ENCODE results near the gene IMPDH2.

The IMPDH2 gene

DNA sequence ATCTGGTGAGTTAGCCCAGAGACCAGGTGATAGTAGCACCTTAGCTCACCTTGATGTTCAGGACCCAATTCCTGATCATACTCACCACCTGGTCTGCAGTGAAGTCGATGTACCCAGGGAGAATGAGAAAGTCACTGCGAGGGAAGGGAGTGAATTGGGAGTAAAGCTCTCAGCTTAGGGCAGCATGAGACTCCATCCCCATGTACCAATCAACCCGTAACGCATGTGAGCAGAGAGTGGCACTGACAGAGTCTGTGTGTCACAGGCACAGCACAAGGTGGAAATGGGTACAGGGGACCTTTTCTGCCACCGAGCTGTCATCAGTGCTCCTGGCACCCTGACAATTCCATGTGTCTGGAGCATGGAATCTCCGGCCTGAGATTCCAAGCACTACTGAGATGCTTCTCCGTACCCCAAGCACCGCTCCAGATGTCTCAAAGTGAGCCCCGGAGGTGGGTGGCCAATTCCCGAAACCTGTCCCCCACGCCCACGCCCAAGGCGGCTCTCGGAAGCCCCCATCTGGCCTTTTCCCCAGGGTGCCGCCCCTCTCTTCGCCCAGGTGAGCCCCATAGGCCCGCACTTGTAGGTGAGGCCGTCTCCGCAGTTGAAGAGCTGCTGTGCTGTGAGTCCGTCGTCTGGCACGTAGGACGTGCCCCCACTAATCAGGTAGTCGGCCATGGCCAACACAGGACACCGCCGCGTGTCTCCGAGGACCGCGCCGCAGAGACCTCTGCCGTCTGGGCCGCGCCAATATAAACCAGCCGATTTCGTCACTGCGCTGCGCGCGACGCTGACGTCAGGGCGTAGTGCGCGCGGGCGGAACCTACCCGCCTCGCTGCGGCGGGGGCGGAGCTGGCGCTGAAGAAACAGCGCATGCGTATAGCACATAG is at the start of gene IMPDH2:
Gene IMPDH2 (minus strand): TSS at position 726 of the 890 bp plus-strand sequence. CDS start 48 bp downstream, at position 678.
- DNase-seq: peak; percentile 12 to 92 (median 86)

DNA sequence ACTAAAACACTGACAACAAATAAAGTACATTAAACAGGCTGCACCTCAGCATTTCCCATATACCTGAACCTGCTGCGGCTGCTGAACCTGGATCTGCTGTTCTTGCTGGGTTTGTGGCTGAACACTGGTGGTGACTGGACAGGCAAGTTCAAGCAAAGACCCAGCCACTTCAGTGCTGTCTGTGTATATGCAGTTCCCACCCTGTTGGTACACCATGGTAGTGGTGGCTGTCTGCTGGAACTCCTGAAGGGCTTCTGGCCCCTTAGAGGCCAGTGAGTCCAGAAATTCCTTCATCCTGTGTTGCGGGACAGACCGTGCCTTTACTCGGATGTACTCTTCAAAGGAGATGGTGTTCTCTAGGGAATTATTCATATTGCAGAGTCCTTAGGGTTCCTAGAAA is 47.4 kb upstream of the IMPDH2 start:
- DNase-seq: no peak

DNA sequence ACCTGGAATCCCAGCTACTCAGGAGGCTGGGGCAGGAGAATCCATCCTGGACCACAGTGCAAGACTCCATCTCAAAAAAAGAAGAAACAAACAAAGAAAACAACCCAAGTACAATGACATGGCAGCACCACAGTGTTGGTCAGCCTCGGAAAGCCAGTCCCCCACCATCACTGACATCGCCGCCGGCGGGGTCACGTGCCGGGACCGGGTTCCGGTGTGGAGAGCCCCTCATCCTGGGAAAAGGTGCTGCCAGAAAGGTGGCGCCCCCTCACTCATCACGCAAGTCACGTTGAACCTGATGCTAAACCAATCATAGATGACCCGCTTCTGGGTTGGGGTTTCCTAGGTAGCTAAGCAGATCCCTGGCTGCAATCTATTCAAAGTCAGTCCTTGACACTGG is 46.9 kb upstream of the IMPDH2 start:
- DNase-seq: no peak

DNA sequence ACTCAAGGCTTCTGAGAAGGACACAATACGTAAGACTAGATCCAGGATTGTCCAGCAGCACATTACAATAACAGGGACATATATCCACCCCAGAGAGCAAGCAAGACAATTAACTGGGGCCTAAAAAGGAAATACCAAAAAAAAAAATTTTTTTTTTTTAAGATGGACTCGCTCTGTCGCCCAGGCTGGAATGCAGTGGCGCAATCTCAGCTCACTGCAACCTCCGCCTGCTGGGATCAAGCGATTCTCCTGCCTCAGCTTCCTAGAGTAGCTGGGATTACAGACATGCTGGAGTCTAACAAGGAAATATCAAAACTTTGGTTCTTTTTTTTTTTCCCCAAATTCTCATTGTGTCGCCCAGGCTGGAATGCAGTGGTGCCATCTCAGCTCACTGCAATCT is 28.8 kb upstream of the IMPDH2 start:
- no peak for DNase-seq

DNA sequence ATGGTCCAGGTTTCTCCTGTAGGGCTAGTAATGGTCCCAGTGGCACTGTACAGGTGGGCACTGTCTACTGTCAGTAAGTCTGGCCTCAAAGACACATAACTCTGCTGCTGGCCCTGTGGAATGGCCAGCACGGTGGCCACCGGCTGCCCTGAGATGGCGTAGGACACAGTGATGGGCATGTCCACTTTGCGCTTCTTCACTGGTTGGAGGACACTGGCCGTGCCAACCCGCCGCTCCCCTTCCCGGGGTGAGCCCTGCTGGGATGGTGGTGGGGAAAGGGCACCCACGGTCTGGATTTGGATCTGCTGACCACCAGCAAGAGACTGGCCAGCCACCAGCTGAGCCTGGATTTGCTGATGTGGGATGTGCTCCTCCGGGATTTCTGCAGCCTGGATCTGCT is 28.1 kb upstream of the IMPDH2 start:
- no peak for DNase-seq

DNA sequence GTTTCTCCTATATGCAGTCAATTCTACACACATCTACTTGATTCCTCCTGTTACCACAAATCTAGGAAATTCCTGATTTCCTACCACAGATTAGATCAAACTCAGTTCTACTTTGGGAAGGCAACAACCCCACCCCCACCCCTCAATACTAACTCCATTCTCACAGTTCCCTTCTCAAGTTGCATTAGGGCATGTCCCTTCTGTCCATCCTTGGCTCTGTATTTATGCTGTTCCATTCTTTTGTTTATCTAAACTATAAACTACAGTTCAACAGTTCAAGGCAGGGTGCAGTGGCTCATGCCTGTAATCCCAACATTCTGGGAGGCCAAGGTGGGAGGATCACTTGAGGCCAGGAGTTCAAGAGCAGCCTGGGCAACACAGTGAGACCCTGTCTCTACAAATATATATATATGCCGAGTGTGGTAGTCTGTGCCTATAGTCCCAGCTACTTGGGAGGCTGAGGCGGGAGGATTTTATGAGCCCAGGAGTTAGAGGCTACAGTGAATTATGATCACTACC is 25.2 kb upstream of the IMPDH2 start:
- no peak for DNase-seq

DNA sequence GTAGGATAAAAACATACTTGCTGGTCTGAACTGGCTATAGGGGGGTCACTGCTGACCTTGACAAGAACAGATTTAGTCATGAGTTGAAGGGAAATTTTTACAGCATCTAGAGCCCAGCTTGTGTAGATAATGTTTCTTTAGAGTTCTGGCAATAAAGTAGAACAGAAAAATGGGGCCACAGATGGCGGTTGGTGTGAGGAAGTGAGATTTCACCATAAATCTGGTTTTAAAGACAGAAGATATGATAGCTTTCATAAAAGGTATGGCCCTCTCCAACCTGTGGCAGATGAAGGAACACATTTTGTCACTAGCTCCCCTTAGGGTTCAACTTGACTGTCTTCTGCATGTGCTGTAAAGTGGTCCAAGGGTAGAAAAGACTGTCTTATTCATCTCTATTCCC is 24.3 kb upstream of the IMPDH2 start:
- no peak for DNase-seq

DNA sequence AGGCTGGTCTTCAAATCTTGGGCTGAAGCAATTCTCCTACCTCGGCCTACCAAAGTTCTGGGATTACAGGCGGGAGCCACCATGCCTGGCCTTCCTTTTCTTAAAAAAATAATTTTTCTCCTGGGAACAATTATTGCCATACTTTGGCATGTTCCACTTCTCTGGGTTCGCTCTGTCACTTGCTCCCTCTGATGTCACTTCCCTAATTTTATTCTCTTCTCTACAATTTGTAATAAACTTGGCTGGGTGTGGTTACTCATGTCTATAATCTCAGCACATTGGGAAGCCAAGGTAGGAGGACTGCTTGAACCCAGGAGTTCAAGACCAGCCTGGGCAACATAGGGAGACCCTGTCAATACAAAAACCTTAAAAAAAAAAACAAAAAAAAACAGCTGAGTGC is 6.1 kb upstream of the IMPDH2 start:
- no peak for DNase-seq

DNA sequence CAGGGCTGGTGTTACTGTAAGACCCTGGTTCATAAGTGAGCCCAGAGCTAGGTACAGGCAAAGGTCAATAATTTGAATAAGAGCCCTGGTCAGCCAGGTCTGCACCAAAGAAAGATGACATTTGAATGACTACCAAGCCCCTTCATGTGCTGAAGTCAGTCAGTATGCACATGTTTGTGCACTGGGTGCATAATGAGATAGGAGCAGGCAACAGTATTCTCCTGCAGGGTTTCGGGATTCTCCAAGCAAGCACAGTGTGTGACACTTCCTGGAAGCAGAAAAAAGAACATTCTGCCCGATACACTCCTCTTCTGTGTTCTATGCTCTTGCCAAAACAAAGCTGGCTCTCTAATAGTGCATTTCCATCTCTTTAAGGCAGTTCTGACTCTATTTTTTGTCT is 5.5 kb upstream of the IMPDH2 start:
- DNase-seq: no peak

DNA sequence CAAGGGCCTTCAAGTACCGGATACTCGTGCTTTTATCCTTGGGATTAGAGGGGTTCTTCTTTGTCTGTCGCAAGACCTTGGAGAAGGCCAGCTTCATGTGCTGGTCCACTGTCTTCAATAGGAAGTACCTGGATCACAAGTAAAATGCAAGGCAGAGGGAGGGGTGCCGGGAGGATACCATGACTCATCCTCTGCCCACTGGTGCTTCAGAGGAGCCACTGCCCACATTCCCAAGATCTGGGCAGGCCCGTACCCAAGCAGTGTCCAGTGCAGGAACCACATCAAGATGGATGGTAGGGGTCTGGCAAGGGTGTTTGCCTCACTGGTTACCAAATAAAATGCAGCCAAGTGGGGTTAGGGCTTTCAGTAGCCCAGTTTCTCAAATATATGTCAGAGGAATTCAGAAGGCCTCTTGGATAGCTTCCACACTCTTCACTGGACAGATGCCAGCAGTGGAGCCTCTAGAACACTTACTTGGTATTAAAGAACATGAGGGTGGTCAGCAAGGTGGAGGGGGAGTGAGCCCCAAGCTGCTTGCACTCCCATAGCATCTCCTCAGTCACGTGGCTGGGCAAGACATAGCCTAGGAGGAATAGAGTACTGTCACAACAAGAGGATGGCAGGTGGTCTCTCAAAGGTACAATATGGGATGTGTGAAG is 3.6 kb upstream of the IMPDH2 start:
- no peak for DNase-seq

DNA sequence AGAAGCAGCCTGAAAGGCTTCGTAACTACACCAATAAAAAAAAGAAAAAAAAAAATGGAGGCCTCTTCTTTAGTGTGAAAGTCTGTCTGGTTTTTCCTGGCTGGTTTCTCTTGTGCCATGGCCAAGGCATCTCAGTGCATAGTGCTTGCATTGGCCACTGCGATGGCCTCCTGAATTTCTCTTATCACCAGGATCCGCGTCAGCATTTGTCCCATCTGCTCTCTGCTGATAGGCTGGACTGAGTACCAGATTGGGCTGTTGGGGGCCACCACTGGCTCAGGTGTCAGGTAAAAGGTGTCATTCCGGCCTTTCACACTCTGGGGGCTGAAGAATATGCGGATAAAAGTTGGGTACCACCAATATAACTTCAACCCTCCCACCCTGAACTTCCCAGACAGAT is 1.1 kb upstream of the IMPDH2 start:
- DNase-seq: no peak

DNA sequence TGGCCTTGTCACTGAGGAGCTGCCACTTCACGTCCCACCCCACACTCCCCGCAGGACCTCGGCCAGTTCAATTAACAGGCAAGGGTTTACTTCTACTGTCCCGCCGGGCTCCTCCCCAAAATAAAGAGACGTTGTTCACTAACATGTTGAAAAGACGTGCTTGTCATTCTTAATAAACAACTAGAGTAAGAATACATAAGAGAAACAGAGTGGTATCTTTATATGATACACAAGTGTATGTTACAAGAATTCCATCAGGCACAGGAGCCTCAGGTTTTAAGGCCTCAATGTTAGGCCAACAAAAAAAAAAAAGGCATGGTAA is 326 bp upstream of the IMPDH2 start:
- no peak for DNase-seq

DNA sequence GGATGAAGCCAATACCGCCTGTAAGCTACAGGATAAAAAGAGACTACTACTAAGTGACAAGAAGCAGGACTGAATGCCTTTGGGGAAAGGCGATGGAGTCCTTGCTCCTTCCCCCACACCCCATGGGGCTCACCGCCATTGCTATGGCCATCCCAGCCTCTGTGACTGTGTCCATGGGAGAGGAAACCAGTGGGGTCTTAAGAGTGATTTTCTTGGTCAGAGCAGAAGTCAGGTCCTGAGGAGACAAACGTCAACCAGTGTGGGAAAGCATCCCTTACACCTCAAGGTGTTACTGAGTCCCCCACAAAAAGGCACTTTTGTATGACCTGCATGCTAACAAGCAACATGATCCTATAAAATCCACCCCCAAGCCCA is 913 bp downstream of the IMPDH2 start:
- DNase-seq: no peak

DNA sequence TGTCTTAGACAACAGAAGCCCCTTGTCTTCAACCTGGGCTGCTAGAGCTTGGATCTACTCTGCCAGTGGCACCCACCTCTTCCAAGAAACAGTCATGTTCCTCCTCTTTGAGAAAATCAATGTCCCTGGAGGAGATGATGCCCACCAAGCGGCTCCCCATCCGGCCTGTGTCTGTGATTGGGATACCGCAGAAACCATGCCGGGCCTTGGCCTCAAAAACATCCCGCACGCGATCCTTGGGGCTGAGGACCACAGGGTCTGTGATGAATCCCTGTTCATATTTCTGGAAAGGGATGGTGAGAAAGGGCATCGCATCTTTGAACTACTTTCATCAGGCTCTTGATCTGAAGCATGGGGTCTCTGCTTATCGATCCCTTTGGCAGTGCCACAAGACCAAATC is 1.6 kb downstream of the IMPDH2 start:
- no peak for DNase-seq

DNA sequence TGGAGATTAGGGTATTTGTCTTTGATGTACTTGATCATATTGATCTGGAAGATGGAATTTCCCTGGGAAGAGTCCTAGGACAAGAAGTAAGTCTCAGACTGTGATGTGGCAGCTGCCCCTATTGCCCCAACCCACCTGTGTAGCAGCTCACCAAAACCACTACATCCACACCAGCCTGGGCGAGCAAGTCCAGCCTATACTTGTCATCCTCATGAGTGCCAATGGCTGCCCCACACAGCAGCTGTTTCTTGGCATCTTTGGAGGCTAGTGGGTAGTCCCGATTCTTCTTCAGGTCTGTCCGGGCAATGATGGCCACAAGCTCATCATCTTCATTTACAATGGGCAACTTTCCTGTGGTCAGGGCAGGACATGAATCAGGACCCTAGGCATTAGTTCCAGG is 2.7 kb downstream of the IMPDH2 start:
- DNase-seq: no peak

DNA sequence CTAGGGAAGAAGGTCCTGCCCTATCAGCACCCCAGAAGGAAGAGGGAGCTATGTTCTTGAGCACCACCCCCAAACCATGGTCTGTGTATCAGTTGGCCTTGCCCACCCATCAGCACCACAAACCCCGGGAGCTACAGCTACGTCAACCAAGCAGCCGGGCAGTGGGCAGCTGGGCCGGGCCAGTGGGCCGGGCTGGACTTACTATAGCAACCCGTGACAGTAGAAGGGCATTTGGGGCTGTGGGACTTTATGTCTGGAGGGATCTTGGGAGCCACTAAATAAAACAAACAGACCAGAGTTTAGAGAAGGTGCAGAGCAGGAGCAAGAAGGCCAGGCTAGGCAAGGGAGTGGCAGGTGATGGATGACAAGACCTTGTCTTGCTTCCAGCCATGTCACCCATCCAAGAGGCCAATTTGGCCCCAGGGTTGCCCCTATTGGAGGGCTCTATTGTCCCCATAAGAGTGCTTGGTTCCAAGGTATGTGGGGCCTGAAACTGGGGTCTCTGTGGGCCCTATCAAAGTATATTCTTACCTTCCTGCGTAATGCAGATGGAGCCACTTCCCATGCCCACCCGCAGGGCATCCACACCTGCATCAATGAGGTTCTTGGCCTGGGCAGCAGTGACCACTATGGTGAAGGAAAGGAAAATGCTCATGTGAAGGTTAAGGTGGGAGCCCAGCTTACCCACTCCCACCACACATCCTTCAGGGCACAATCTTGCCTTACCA is 3.2 kb downstream of the IMPDH2 start:
- DNase-seq: no peak

DNA sequence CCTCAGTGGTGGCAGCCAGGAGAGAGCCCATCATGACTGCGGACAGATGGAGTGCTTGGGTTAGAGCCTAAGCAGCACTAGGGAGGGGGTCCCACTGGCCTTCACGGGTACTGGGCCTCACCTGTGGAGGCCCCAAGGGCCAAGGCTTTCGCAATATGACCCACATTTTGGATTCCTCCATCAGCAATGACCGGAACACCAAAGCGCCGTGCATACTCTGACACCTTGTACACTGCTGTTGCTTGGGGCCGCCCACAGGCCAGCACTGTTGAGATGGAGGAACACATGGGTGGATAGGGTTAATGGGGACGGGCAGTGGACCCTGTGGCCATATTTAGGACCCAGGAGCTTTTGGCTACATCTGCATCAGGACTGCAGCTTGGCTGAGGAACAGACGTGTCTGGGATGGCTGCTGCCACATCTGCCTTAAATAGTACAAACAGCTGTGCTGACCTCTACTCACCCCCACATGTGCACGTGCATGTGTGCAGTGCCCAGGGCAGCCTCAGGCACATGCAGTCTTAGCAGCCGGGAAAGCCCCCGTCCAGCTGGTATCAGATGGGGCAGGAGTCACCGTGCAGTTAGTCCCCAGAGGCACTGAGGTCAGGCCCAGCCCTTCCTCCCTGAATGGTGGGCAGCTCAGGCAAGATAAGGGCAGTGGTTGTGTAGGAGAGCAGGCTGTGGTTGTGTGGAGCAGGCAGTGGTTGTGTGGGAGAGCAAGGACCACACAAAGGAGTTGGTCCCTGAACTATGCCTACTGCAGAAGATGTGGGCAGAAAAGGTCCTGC is 4.0 kb downstream of the IMPDH2 start:
- no peak for DNase-seq

DNA sequence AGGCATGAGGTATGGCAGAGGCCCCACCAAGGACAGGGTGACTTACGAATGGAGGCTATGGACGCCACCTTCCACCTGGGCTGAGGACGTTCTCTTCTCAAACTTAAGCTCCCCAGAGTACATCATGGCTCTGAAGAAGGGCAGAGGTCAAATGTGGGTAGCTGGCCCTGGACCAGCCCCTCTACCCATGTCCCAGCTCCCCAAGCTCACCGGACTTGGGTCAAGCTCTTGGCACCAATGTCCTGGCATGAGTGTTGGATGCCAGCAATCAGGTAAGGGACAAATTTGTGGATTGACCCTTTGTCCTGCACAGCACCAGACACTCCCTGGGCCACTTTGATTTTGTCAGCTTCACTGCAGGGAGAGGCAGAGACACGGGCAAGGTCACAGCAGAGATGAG is 4.7 kb downstream of the IMPDH2 start:
- DNase-seq: no peak

DNA sequence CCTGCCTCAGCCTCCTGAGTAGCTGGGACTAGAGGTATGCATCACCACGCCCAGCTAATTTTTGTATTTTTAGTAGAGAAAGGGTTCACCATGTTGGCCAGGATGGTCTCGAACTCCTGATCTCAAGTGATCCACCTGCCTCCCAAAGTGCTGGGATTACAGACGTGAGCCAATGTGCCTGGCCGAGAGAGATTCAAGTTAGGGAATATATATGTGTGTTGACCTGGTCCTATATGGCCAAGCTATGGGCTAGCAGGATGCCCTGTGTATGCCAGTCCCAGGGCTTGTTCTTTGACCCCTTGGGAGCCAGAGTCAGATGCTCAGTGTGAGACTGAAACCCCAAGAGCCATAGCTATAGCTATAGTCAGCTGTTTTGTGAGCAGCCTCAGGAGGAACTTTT is 5.4 kb downstream of the IMPDH2 start:
- no peak for DNase-seq

DNA sequence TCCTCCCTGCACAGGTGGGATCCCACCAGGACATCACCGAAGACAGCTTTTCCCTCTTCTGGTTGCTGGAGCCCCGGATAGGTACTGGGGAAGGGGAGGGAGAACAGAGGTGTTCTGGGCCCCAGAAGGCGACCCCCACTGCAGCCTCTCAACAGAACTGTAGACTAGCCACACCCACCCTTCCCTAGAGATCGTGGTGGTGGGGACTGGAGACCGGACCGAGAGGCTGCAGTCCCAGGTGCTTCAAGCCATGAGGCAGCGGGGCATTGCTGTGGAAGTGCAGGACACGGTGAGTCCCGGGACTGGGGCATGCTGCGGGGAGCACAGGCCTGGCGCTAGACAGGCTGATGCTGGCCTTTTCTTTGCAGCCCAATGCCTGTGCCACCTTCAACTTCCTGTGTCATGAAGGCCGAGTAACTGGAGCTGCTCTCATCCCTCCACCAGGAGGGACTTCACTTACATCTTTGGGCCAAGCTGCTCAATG is 6.5 kb downstream of the IMPDH2 start:
- no peak for DNase-seq

DNA sequence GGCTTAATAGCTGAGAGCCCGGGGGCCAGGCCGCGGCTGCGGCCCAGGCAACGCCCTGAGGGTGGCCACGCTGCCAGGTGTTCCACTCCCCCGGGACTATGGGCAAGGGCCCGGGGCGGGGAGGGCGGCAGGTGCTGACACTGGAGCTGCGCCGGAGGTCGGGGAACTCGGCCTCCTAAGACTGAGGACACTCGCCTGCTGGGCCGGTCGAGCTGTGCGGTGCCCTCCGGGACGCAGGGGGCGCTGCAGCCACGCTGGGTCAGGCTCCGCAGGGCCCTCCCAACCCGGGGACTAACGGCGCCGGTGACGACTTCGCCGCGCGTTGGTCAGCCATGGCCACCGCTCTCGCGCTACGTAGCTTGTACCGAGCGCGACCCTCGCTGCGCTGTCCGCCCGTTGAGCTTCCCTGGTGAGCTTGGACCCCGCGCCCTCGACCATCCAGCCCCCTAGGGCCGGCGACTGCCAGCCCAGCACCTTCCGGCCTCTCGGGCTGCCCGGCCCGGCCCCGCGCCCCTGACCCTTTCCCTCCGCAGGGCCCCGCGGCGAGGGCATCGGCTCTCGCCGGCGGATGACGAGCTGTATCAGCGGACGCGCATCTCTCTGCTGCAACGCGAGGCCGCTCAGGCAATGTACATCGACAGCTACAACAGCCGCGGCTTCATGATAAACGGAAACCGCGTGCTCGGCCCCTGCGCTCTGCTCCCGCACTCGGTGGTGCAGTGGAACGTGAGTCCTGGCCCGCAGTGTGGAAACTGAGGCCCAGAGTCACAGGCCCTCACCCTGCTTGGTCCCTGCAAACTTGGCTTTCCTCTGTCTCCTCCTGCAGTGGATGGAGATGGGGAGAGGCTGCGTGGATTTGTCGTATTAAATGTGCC is 7.1 kb downstream of the IMPDH2 start, which contains the start of gene NDUFAF3:
Gene NDUFAF3 (plus strand): TSS at position 309 of the 875 bp plus-strand sequence. CDS start 24 bp downstream, at position 333.
- DNase-seq: peak in 13 of 14 donors; percentile 50 to 90 (median 81)

Measured in C1 segment of cervical spinal cord (tissue), 14 donors.